Neural cell (in vitro differentiated cells): Measurements from ENCODE around the gene PTDSS2. TPM values are rescaled to one million over a fixed set of nuclear protein-coding genes. Genes with fewer than 3 reads are reported as not detected.

Experiments
- H2AFZ ChIP-seq: fragments of 200-600, 300-800 bp; sonication (generic), shearing (Covaris generic); 2 replicates; pipeline ENCODE4 v1.6.0; 2014; ENCODE audit warnings: low read depth, mild to moderate bottlenecking, antibody characterized with exemption, low read length, moderate library complexity
- H3F3A ChIP-seq: fragments of 200-600 bp; shearing (Covaris generic); 2 replicates; pipeline ENCODE4 v1.6.1; 2016; ENCODE audit warnings: mild to moderate bottlenecking, moderate library complexity, mixed read lengths, antibody characterized with exemption, low read length; ENCODE audit not compliant: insufficient read depth, poor library complexity, severe bottlenecking
- H3K27ac ChIP-seq: fragments of 200-600, 300-800 bp; sonication (generic), shearing (Covaris generic); 2 replicates; pipeline ENCODE4 v1.5.1; 2014; ENCODE audit warnings: mild to moderate bottlenecking, low read length, moderate library complexity
- H3K27me3 ChIP-seq: fragments of 300-800, 200-600 bp; sonication (generic), shearing (Covaris generic); 2 replicates; pipeline ENCODE4 v1.6.0; 2014; ENCODE audit warnings: mild to moderate bottlenecking, low read depth, low read length, moderate library complexity; ENCODE audit not compliant: insufficient read depth
- H3K36me3 ChIP-seq: fragments of 300-800, 200-600 bp; sonication (generic), shearing (Covaris generic); 2 replicates; pipeline ENCODE4 v1.5.1; 2014; ENCODE audit warnings: mild to moderate bottlenecking, antibody characterized with exemption, low read length, moderate library complexity; ENCODE audit not compliant: insufficient read depth
- H3K4me2 ChIP-seq: fragments of 300-800, 200-600 bp; sonication (generic), shearing (Covaris generic); 2 replicates; pipeline ENCODE4 v1.6.0; 2014; ENCODE audit warnings: mild to moderate bottlenecking, low read length
- H3K4me3 ChIP-seq: fragments of 300-800, 200-600 bp; sonication (generic), shearing (Covaris generic); 2 replicates; pipeline ENCODE4 v1.5.1; 2014; ENCODE audit warnings: mild to moderate bottlenecking, low read length, moderate library complexity
- H3K79me2 ChIP-seq: fragments of 200-600 bp; shearing (Covaris generic); replicated peaks from 2 replicates; pipeline ENCODE4 v1.6.0; 2014; ENCODE audit warnings: mild to moderate bottlenecking, low read length, moderate library complexity; ENCODE audit not compliant: insufficient read depth
- H3K9ac ChIP-seq: fragments of 300-800, 200-600 bp; sonication (generic), shearing (Covaris generic); 2 replicates; pipeline ENCODE4 v1.6.1; 2016; ENCODE audit warnings: mild to moderate bottlenecking, low read length, mixed read lengths
- H3K9me2 ChIP-seq: fragments of 200-600 bp; shearing (Covaris generic); 2 replicates; pipeline ENCODE4 v1.6.1; 2016; ENCODE audit warnings: mild to moderate bottlenecking, low read length, mixed read lengths; ENCODE audit not compliant: insufficient read depth
- H3K9me3 ChIP-seq: fragments of 200-600, 300-800 bp; sonication (generic), shearing (Covaris generic); 2 replicates; pipeline ENCODE4 v1.6.1; 2016; ENCODE audit warnings: mild to moderate bottlenecking, mixed run types, low read length, moderate library complexity, mixed read lengths
- H4K20me1 ChIP-seq: fragments of 200-600 bp; shearing (Covaris generic); 2 replicates; pipeline ENCODE4 v1.6.1; 2016; ENCODE audit warnings: mild to moderate bottlenecking, mixed run types; ENCODE audit not compliant: insufficient read depth
- EP300 ChIP-seq: fragments of 450-650 bp; conservative IDR thresholded peaks from 2 replicates; pipeline ENCODE4 v1.6.1; 2014; ENCODE audit warnings: antibody characterized with exemption, mild to moderate bottlenecking, moderate library complexity; ENCODE audit not compliant: poor library complexity, severe bottlenecking
- EZH2 ChIP-seq: fragments of 200-600, 300-800 bp; shearing (Covaris generic), sonication (generic); IDR thresholded peaks from 2 replicates; pipeline ENCODE4 v1.6.1; 2014; ENCODE audit warnings: antibody characterized with exemption, low read length, borderline replicate concordance, mild to moderate bottlenecking; ENCODE audit not compliant: insufficient read depth, poor library complexity, severe bottlenecking
- MXI1 ChIP-seq: fragments of 450-650 bp; conservative IDR thresholded peaks from 2 replicates; pipeline ENCODE4 v1.6.1; 2014; ENCODE audit warnings: antibody characterized with exemption, mild to moderate bottlenecking; ENCODE audit not compliant: poor library complexity, severe bottlenecking
- POLR2AphosphoS5 ChIP-seq: IDR thresholded peaks from 2 replicates; pipeline ENCODE4 v1.6.1; 2012
- RAD21 ChIP-seq: fragments of 450-650 bp; conservative IDR thresholded peaks from 2 replicates; pipeline ENCODE4 v1.6.1; 2014; ENCODE audit warnings: antibody characterized with exemption, mild to moderate bottlenecking, moderate library complexity
- REST ChIP-seq: IDR thresholded peaks from 2 replicates; pipeline ENCODE4 v1.6.1; 2012; ENCODE audit warnings: borderline replicate concordance
- SMC3 ChIP-seq: fragments of 450-650 bp; conservative IDR thresholded peaks from 2 replicates; pipeline ENCODE4 v1.6.1; 2014; ENCODE audit warnings: antibody characterized with exemption, mild to moderate bottlenecking, moderate library complexity; ENCODE audit not compliant: poor library complexity
- TAF1 ChIP-seq: IDR thresholded peaks from 2 replicates; pipeline ENCODE4 v1.6.1; 2012; ENCODE audit warnings: low read depth
- polyA plus RNA-seq: library from polyadenylated mRNA; depleted of rRNA; stranded (reverse); fragments of >200 nt; gene quantifications from 2 replicates; pipeline ENCODE4 v1.2.3, GENCODE V29; 2014
- TF ChIP-seq, protein P1 (sequence below): fragments of 450-650 bp; IDR thresholded peaks from 2 replicates; pipeline ENCODE4 v1.5.1; 2014; ENCODE audit warnings: antibody characterized with exemption, mild to moderate bottlenecking, moderate library complexity; ENCODE audit not compliant: poor library complexity, severe bottlenecking

Gene PTDSS2
- polyA plus RNA-seq, 1 donor from 2014 or later: 54.3 TPM

GRCh38 chr11:498297-499181, 48.5 kb downstream of the PTDSS2 start:
- Histone ChIP-seq H3K4me2 (no peak overlapping the region), H3K27me3 (no peaks in the 10 kb centered on the region), H3K36me3 (peaks cover 7% of the 10 kb centered on the region), H3K9me2 (no peaks in the 10 kb centered on the region), H3K27ac (no peak overlapping the region), H2AFZ (no peak overlapping the region), H4K20me1 (no peaks in the 10 kb centered on the region), H3K9me3 (no peaks in the 10 kb centered on the region), H3K79me2 (no peaks in the 10 kb centered on the region), H3K9ac (no peak overlapping the region), H3F3A (no peaks in the 10 kb centered on the region), H3K4me3 (no peak overlapping the region)
- TF ChIP-seq, protein P1, sequence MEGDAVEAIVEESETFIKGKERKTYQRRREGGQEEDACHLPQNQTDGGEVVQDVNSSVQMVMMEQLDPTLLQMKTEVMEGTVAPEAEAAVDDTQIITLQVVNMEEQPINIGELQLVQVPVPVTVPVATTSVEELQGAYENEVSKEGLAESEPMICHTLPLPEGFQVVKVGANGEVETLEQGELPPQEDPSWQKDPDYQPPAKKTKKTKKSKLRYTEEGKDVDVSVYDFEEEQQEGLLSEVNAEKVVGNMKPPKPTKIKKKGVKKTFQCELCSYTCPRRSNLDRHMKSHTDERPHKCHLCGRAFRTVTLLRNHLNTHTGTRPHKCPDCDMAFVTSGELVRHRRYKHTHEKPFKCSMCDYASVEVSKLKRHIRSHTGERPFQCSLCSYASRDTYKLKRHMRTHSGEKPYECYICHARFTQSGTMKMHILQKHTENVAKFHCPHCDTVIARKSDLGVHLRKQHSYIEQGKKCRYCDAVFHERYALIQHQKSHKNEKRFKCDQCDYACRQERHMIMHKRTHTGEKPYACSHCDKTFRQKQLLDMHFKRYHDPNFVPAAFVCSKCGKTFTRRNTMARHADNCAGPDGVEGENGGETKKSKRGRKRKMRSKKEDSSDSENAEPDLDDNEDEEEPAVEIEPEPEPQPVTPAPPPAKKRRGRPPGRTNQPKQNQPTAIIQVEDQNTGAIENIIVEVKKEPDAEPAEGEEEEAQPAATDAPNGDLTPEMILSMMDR: no peak
- TF ChIP-seq REST (no peak), POLR2AphosphoS5 (no peak)

DNA sequence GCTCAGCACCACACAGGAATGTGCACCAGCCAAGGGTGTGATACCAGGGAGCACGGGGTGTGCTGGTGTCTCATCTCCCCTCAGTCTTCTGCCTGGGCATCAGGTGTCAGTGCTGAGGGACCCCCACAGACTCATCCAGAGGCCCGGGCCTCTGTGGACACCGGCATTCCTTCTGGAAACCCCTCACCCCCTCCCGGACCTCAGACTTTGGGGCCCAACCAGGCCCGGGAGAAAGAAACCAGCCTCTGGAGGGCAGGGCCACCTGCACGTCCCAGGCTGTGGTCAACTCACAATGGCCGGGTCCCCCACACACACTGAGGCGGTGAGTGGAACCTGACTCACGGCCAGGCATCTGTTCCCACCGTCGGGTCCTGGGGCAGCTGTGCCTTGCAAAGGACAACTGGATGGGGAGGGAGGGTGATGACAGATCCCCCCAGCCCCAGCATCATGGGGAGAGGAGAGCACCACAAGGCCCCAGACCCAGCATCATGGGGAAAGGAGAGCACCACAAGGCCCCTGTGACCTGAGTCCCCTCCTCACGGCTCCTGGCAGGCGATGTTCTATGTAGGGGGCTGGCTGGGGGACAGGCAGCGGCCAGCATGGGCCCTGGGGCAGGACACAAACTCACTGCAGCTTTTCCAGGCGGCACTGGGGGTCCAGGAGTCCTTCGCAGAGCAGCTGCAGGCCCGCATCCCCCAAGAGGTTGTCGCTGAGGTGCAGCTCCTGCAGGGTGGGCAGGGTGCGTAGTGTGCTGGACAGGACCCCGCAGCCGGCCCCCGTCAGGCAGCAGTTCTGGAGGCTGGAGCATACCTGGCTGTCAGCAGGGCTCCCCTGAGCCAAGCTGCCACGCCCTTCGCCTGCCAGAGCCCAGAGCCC, 49.4 kb downstream of the PTDSS2 start:
- H2AFZ ChIP-seq: no peak overlapping the region
- peaks cover 7% of the 10 kb centered on the region for H3K36me3 ChIP-seq
- H3K27ac ChIP-seq: no peak overlapping the region
- H3K9me2 ChIP-seq: no peaks in the 10 kb centered on the region
- H3K27me3 ChIP-seq: no peaks in the 10 kb centered on the region
- no peaks in the 10 kb centered on the region for H3K9me3 ChIP-seq
- no peaks in the 10 kb centered on the region for H3F3A ChIP-seq
- no peak for TF ChIP-seq POLR2AphosphoS5
- TF ChIP-seq EZH2: no peak
- TF ChIP-seq RAD21: no peak
- TF ChIP-seq EP300: no peak
- no peak for TF ChIP-seq SMC3
- TF ChIP-seq, protein P1: no peak
- no peak for TF ChIP-seq MXI1
- no peak for TF ChIP-seq REST
- TF ChIP-seq TAF1: no peak
- H3K4me3 ChIP-seq: no peak overlapping the region
- no peak overlapping the region for H3K9ac ChIP-seq
- no peaks in the 10 kb centered on the region for H3K79me2 ChIP-seq
- no peak overlapping the region for H3K4me2 ChIP-seq
- H4K20me1 ChIP-seq: no peaks in the 10 kb centered on the region
